IPS DF 6.9 (cell line): ENCODE measurements around the gene KRT81.
"Not testable (repeated sequence)": the region's sequence is repeated elsewhere in the genome, so short reads cannot be mapped to it uniquely, and the experiment has no call there.

Source experiments
- DNase-seq: peaks from one replicate; pipeline ENCODE4 v3.0.0-alpha.2; 2013; ENCODE audit warnings: low read depth, low spot score
- H3K27ac ChIP-seq: one replicate; pipeline ENCODE4 v1.5.1; 2013; ENCODE audit warnings: low read length, control low read depth
- H3K27me3 ChIP-seq: 2 replicates; pipeline ENCODE4 v1.6.1; 2013; ENCODE audit warnings: mild to moderate bottlenecking, low read length; ENCODE audit not compliant: control insufficient read depth, insufficient read depth
- H3K36me3 ChIP-seq: 2 replicates; pipeline ENCODE4 v1.6.1; 2013; ENCODE audit warnings: low read length; ENCODE audit not compliant: control insufficient read depth, insufficient read depth
- H3K4me1 ChIP-seq: 2 replicates; pipeline ENCODE4 v1.6.1; 2013; ENCODE audit warnings: low read length; ENCODE audit not compliant: control insufficient read depth, insufficient read depth
- H3K4me3 ChIP-seq: 2 replicates; pipeline ENCODE4 v1.5.1; 2013; ENCODE audit warnings: mild to moderate bottlenecking, low read length
- H3K9me3 ChIP-seq: 2 replicates; pipeline ENCODE4 v1.6.1; 2013; ENCODE audit warnings: low read length, inconsistent platforms; ENCODE audit not compliant: control insufficient read depth, insufficient read depth
- WGBS: extraction: QIAGEN DNeasy Blood & Tissue Kit; methylation state at CpG from one replicate; pipeline ENCODE4 v1.1.7; 2013; ENCODE audit warnings: mixed read lengths, missing lambda C conversion rate; ENCODE audit not compliant: insufficient read length, insufficient coverage; 5-methylcytosine and 5-hydroxymethylcytosine counted together

The KRT81 gene

DNA sequence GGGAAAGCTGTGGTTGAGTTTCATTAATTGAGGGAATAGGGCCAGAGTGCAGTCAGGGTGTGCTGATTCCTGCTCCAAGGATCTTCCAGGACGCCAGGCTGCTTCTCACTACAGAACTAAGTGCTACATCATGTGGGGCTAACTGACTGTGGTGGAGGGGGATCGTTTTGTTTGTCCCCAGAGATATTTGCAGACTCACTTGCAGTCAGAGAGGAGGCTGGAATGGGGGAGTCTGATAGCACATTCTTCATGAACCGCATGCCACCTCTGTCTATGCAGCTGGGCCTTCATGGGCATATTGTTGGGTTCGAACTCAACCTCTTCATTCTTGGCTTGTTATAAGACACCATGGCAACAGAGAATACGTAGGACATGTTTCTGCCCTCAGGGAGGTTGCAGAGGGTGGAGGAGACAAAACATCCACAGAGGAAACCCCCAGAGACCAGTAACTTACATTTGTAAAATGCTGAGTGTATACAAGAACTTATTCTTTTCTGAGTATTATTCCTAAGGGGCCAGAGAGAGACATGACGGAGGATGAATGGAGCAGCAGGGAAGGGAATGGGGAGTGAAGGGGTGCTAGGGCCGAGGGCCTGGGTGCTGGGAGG lies 45.3 kb downstream of the KRT81 start:
- no peak for DNase-seq
- WGBS: no CpG with 5 or more reads among the region's 7 CpGs
- no peak overlapping the region for H3K4me3 ChIP-seq
- H3K27ac ChIP-seq: no peak overlapping the region
- H3K36me3 ChIP-seq: no peaks in the 10 kb centered on the region
- H3K9me3 ChIP-seq: no peaks in the 10 kb centered on the region
- H3K4me1 ChIP-seq: peaks cover 4% of the 10 kb centered on the region; the same call in 1 of the 2 replicates
- peaks cover 3% of the 10 kb centered on the region; the same call in 1 of the 2 replicates for H3K27me3 ChIP-seq

- peaks cover 4% of the 10 kb centered on the region; the same call in 1 of the 2 replicates for H3K4me1 ChIP-seq
- no CpG with 5 or more reads among the region's 20 CpGs for WGBS
- H3K27me3 ChIP-seq: peaks cover 3% of the 10 kb centered on the region; the same call in 1 of the 2 replicates
- H3K9me3 ChIP-seq: no peaks in the 10 kb centered on the region
- H3K36me3 ChIP-seq: no peaks in the 10 kb centered on the region
- DNase-seq: no peak
- H3K4me3 ChIP-seq: no peak overlapping the region
- H3K27ac ChIP-seq: no peak overlapping the region
Observed at GRCh38 chr12:52245259-52245961, 45.9 kb downstream of the KRT81 start.

DNA sequence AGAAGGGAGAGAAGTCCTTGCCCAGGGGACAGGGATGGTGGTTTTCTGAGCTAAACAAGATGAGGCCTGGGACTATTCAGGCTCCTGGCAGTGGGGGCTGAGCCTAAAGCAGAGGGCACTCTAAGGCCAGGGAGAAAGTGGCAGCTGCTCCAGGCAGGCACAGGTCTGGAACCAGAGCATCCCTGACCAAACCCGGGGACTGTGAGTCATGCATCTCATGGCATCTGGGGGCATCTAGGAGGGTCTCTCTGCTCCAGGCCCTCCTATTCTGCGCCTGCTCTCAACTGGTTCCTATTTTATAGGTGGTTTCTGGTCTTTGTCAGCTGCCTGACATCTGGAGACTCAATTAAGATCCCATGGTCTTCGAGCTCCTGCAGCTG lies 46.7 kb downstream of the KRT81 start:
- Histone ChIP-seq H3K27ac (no peak overlapping the region), H3K36me3 (no peaks in the 10 kb centered on the region), H3K9me3 (no peaks in the 10 kb centered on the region), H3K4me1 (peaks cover 4% of the 10 kb centered on the region; the same call in 1 of the 2 replicates), H3K27me3 (no peaks in the 10 kb centered on the region), H3K4me3 (no peak overlapping the region)
- no peak for DNase-seq
- no CpG with 5 or more reads among the region's 3 CpGs for WGBS

DNA sequence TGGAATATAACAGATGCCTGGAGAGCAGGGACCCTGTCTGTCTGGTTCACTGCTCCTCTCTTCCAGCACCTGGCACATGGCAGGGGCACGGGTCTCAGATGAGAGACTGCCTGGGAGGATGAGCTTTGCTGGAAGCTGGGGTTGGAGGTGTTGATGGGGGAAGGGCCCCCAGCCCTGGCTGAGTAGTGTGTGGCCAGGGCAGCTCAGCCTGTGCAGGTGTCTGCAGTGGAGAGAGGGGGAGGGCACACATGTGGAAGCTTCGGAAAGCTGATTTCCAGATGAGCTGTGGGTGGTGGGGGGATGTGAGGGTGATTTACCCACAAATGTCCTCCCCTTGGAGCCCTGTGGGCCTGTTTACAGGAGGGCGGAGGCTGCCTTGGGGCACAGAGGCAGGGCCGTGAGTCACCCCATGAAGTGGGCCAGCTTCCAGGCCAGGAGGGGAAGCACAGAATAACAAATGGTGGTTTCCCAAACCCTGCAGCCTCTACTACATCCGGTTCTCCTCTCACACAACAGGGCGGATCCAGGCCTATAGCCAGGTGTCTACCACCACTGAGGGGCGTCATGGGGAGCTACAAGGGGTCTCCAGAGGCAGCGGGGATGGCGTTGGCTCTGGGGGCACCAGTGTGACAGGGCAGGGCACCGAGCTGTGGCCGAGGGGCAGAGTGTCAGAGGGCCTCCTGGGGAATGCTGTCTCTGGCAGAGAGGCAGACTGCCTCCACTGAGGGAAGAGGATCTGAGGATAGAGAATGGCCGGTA lies 47.3 kb downstream of the KRT81 start:
- H3K27ac ChIP-seq: no peak overlapping the region
- H3K4me3 ChIP-seq: no peak overlapping the region
- DNase-seq: no peak
- no CpG with 5 or more reads among the region's 12 CpGs for WGBS
- no peaks in the 10 kb centered on the region for H3K36me3 ChIP-seq
- no peaks in the 10 kb centered on the region for H3K27me3 ChIP-seq
- H3K4me1 ChIP-seq: peaks cover 4% of the 10 kb centered on the region; the same call in 1 of the 2 replicates
- H3K9me3 ChIP-seq: no peaks in the 10 kb centered on the region

GRCh38 chr12:52243259-52243855 lies 48.0 kb downstream of the KRT81 start:
- no peaks in the 10 kb centered on the region for H3K9me3 ChIP-seq
- H3K36me3 ChIP-seq: no peaks in the 10 kb centered on the region
- H3K4me3 ChIP-seq: no peak overlapping the region
- H3K27me3 ChIP-seq: no peaks in the 10 kb centered on the region
- WGBS: no CpG with 5 or more reads among the region's 5 CpGs
- no peak for DNase-seq
- peaks cover 7% of the 10 kb centered on the region for H3K4me1 ChIP-seq
- H3K27ac ChIP-seq: no peak overlapping the region

DNA sequence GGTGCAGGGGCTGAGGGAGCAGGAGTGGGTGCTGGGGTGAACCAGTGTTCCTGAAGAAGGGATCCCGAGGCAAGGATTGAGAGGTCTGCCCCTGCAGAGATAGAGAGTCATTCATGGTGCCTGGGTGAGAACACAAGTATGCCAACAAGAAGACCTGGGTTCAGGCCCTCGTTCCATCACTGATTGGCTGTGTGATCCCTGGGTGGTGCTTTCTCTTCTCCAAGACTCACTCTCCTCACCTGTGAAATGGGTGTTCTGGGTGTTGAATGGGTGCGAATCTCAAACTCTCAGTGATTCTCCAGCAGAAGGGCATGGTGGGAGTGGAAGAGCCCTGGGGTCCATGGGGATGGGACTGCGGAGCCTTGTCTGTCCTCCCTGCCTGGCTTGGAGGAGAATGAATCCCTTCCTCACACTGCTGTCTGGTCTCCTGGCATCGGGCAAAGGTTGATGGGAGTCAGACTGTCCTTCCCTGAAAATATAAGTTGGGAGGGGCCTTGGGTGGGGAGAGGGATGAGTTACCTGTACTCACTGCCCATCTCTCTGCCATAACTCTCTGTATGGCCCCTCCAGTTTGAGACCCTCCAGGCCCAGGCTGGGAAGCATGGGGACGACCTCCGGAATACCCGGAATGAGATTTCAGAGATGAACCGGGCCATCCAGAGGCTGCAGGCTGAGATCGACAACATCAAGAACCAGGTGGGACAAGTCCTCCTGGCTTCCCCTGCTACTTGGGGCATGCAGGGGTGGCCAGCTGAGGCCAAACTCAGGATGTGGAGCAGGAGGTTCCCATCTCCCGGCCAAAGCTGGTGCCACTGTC lies 48.7 kb downstream of the KRT81 start:
- DNase-seq: no peak
- H3K27ac ChIP-seq: no peak overlapping the region
- no CpG with 5 or more reads among the region's 11 CpGs for WGBS

DNA sequence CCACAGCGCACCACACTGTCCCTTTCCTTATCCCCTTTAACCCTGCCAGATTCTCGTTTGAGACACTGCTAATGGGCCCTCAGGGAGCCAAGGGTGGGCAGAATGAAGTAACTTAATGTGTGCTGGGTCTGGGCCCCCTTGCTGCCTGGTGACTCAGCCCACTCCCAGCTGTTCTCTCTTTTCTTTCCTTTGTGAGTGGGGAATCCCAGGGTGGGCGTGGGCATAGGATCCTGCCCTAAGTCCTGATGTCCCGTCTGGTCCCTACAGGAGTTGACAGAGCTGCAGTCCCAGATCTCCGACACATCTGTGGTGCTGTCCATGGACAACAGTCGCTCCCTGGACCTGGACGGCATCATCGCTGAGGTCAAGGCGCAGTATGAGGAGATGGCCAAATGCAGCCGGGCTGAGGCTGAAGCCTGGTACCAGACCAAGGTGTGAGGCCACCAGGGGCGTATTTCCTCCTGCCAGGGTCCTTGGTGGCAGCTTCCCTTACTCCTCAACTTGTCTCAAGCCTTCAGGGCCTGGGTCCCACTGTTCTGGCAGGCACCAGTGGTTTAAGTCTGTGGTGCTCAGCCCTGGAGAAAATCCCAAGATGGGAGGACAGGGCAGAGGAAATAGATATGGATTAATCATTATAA lies 50.0 kb downstream of the KRT81 start:
- no peaks in the 10 kb centered on the region for H3K36me3 ChIP-seq
- no CpG with 5 or more reads among the region's 11 CpGs for WGBS
- no peak overlapping the region for H3K4me3 ChIP-seq
- peaks cover 9% of the 10 kb centered on the region for H3K4me1 ChIP-seq
- H3K9me3 ChIP-seq: no peaks in the 10 kb centered on the region
- no peaks in the 10 kb centered on the region for H3K27me3 ChIP-seq
- DNase-seq: no peak
- no peak overlapping the region for H3K27ac ChIP-seq

More for the DNA sequence above, 48.7 kb downstream of the KRT81 start:
- Histone ChIP-seq H3K4me1 (peaks cover 9% of the 10 kb centered on the region), H3K9me3 (no peaks in the 10 kb centered on the region), H3K27me3 (no peaks in the 10 kb centered on the region), H3K36me3 (no peaks in the 10 kb centered on the region), H3K4me3 (no peak overlapping the region)

DNA sequence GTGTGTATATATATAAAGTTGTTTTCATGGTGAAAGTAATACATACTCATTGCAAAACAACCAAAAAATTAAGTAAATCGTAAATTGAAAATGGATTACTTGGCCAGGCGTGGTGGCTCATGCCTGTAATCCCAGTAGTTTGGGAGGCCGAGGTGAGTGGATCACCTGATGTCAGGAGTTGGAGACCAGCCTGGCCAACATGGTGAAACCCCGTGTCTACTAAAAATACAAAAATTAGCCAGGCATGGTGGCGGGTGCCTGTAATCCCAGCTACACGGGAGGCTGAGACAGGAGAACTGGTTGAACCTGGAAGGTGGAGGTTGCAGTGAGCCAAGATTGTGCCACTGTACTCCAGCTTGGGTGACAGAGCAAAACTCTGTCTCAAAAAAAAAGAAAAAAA lies 51.1 kb downstream of the KRT81 start:
- not testable (repeated sequence) for H3K4me3 ChIP-seq, H3K27me3 ChIP-seq, DNase-seq, H3K4me1 ChIP-seq, H3K9me3 ChIP-seq, H3K27ac ChIP-seq, H3K36me3 ChIP-seq
- WGBS: no CpG with 5 or more reads among the region's 6 CpGs

DNA sequence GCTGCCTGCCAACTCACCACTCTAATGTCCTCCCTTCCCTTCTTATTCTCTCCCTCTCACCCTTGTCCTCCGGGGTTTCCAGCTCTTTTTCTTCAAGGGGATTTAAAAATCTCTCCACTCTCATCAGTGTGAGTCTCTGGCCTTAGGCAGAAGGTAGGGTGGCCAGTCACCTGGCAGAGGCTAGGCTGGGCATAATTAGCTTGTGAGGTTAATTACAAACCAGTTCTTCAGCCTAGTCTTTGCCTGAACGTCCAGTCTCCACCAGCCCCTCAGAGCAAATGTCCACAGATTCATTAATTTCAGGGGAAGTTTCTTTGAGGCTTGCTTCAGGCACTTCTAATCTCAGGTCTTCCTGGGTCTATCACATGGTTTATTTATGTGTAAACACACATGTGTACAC lies 51.6 kb downstream of the KRT81 start:
- WGBS: no CpG with 5 or more reads among the region's 2 CpGs
- Histone ChIP-seq H3K36me3 (no peaks in the 10 kb centered on the region), H3K27ac (no peak overlapping the region), H3K27me3 (no peaks in the 10 kb centered on the region), H3K4me1 (peaks cover 8% of the 10 kb centered on the region), H3K4me3 (no peak overlapping the region), H3K9me3 (no peaks in the 10 kb centered on the region)
- no peak for DNase-seq
